ENCODE data around the gene NEUROD2. TPM values are rescaled to one million over a fixed set of nuclear protein-coding genes. Genes with fewer than 3 reads are reported as not detected.

NEUROD2 gene
- total and polyA plus RNA-seq, 2 donors (not counting 3 experiments of a cell fraction or from before 2014, with no cell fraction given), result not detected

GRCh38 chr17:39569126-39569525 lies 38.6 kb downstream of the NEUROD2 start:
- Histone ChIP-seq H3K79me2 (ENCODE audit: control insufficient read depth, insufficient read depth, low read length) (no peaks in the 10 kb centered on the region), H3K9me3 (replicated peaks; ENCODE audit: control insufficient read depth, insufficient read depth, low read length) (no peaks in the 10 kb centered on the region), H2AFZ (ENCODE audit: low read depth, low read length) (no peak overlapping the region), H3K27me3 (ENCODE audit: control insufficient read depth in 2 of 2, insufficient read depth in 2 of 2, low read length in 2 of 2) (no peaks in the 10 kb centered on the region), H3K4me2 (ENCODE audit: insufficient read depth, low read length) (no peak overlapping the region), H4K20me1 (replicated peaks; ENCODE audit: control insufficient read depth, extremely low read depth, insufficient read depth, low read length) (no peaks in the 10 kb centered on the region), H3K9me1 (replicated peaks; ENCODE audit: control insufficient read depth, extremely low read depth, insufficient read depth, low read length) (no peaks in the 10 kb centered on the region), H3K9ac (replicated peaks; ENCODE audit: extremely low read depth, insufficient read depth, low read length) (no peak overlapping the region), H3K4me1 (ENCODE audit: control insufficient read depth, extremely low read depth, insufficient read depth, low read length) (peaks cover 4% of the 10 kb centered on the region), H3K36me3 (ENCODE audit: control insufficient read depth in 2 of 2, extremely low read depth in 1 of 2, insufficient read depth in 2 of 2, low read length in 2 of 2) (peaks cover 0 to 27% of the 10 kb centered on the region in 2 experiments), H3K27ac (ENCODE audit: insufficient read depth, low read depth, low read length) (no peak overlapping the region), H3K4me3 (replicated peaks in 1 of 3; ENCODE audit: insufficient read depth in 1 of 3, low read depth in 1 of 3, low read length in 3 of 3) (no peak overlapping the region)
- DNase-seq (ENCODE audit: low read depth, low spot score), result no peak
- TF ChIP-seq EZH2 (IDR thresholded peaks at IDR 0.05; ENCODE audit: borderline replicate concordance, low read depth, low read length, severe bottlenecking), result no peak
- TF ChIP-seq POLR2AphosphoS5 (IDR thresholded peaks at IDR 0.05; ENCODE audit: insufficient read depth, low read depth, low read length), result no peak
- TF ChIP-seq MYC (IDR thresholded peaks at IDR 0.05; ENCODE audit: low read depth, low read length), result no peak
- TF ChIP-seq, protein P1, sequence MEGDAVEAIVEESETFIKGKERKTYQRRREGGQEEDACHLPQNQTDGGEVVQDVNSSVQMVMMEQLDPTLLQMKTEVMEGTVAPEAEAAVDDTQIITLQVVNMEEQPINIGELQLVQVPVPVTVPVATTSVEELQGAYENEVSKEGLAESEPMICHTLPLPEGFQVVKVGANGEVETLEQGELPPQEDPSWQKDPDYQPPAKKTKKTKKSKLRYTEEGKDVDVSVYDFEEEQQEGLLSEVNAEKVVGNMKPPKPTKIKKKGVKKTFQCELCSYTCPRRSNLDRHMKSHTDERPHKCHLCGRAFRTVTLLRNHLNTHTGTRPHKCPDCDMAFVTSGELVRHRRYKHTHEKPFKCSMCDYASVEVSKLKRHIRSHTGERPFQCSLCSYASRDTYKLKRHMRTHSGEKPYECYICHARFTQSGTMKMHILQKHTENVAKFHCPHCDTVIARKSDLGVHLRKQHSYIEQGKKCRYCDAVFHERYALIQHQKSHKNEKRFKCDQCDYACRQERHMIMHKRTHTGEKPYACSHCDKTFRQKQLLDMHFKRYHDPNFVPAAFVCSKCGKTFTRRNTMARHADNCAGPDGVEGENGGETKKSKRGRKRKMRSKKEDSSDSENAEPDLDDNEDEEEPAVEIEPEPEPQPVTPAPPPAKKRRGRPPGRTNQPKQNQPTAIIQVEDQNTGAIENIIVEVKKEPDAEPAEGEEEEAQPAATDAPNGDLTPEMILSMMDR (IDR thresholded peaks at IDR 0.05; ENCODE audit: extremely low read depth in 1 of 2, insufficient read depth in 1 of 2, low read depth in 1 of 2, low read length in 2 of 2), result no peak
- TF ChIP-seq, protein P2, sequence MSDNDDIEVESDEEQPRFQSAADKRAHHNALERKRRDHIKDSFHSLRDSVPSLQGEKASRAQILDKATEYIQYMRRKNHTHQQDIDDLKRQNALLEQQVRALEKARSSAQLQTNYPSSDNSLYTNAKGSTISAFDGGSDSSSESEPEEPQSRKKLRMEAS (IDR thresholded peaks at IDR 0.05; ENCODE audit: insufficient read depth, insufficient read length), result no peak
- no peak for TF ChIP-seq GATA2 (IDR thresholded peaks at IDR 0.05; ENCODE audit: insufficient read depth, insufficient read length, low read depth, low read length)
- no peak for TF ChIP-seq POLR2A (IDR thresholded peaks at IDR 0.05; ENCODE audit: low read depth, low read length)
- TF ChIP-seq JUN (IDR thresholded peaks at IDR 0.05; ENCODE audit: borderline replicate concordance, insufficient read depth, insufficient read length, low read depth), result no peak
- no peak for TF ChIP-seq FOS (IDR thresholded peaks at IDR 0.05; ENCODE audit: borderline replicate concordance, insufficient read depth, low read length)
- ChIA-PET POLR2A (no interaction called here), CTCF (interaction anchor here (1.0 to 1.1 kb wide), 2 partner anchors 16 to 53 kb away, joined by 3 read pairs; no protein-coding TSS in a partner anchor)
- no TSS peak for BruUV-seq (replicated peaks)
- intact Hi-C loops (cut with micrococcal nuclease), result no loop called here
- no peak for FAIRE-seq
- dilution Hi-C loops (cut with MboI; ENCODE audit: extremely low pct_ligation_motif_present, low sequenced_read_pairs), result no loop called here

Data from endothelial cell of umbilical vein (primary cell).